Epithelial cell of proximal tubule (primary cell): ENCODE data around the gene CRMP1. TPM values are rescaled to one million over a fixed set of nuclear protein-coding genes. Genes with fewer than 3 reads are reported as not detected.

Experiments
- DNase-seq: peaks from one replicate; pipeline ENCODE4 v3.0.0-alpha.2; 2011; ENCODE audit warnings: low read depth
- H3K4me3 ChIP-seq: 2 replicates; pipeline ENCODE4 v1.5.1; 2011; ENCODE audit warnings: low read depth, mild to moderate bottlenecking, low read length
- total RNA-seq: library from RNA; depleted of rRNA; stranded (reverse); fragments of >200 nt; gene quantifications from 2 replicates; pipeline ENCODE4 v1.2.3, GENCODE V29; 2015
- TF ChIP-seq, protein P1 (sequence below): conservative IDR thresholded peaks from 2 replicates; pipeline ENCODE4 v1.5.1; 2012; ENCODE audit warnings: low read depth, mild to moderate bottlenecking, low read length

The CRMP1 gene
- total RNA-seq, 1 donor from 2014 or later = 1.8 TPM

DNA sequence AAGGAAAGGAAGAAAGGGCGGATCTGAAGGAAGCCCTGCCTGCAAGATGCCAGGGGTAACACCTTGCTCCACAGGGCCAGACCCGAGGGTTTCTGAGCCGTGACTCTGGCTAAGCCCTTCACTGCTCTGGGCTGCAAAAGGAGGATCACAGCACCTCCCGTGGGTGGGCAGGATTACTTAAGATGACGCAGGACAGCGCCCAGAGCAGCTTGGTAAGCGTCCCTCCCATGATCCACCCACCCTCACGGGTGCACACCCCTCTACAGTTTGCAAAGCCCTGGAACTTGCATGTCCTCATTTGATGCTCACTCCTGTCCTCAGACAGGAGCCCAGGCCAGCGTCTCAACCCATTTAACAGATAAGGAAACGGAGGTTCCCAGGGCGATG, 64.9 kb downstream of the CRMP1 start:
- TF ChIP-seq, protein P1, sequence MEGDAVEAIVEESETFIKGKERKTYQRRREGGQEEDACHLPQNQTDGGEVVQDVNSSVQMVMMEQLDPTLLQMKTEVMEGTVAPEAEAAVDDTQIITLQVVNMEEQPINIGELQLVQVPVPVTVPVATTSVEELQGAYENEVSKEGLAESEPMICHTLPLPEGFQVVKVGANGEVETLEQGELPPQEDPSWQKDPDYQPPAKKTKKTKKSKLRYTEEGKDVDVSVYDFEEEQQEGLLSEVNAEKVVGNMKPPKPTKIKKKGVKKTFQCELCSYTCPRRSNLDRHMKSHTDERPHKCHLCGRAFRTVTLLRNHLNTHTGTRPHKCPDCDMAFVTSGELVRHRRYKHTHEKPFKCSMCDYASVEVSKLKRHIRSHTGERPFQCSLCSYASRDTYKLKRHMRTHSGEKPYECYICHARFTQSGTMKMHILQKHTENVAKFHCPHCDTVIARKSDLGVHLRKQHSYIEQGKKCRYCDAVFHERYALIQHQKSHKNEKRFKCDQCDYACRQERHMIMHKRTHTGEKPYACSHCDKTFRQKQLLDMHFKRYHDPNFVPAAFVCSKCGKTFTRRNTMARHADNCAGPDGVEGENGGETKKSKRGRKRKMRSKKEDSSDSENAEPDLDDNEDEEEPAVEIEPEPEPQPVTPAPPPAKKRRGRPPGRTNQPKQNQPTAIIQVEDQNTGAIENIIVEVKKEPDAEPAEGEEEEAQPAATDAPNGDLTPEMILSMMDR = no peak
- DNase-seq = no peak
- no peak overlapping the region for H3K4me3 ChIP-seq

DNA sequence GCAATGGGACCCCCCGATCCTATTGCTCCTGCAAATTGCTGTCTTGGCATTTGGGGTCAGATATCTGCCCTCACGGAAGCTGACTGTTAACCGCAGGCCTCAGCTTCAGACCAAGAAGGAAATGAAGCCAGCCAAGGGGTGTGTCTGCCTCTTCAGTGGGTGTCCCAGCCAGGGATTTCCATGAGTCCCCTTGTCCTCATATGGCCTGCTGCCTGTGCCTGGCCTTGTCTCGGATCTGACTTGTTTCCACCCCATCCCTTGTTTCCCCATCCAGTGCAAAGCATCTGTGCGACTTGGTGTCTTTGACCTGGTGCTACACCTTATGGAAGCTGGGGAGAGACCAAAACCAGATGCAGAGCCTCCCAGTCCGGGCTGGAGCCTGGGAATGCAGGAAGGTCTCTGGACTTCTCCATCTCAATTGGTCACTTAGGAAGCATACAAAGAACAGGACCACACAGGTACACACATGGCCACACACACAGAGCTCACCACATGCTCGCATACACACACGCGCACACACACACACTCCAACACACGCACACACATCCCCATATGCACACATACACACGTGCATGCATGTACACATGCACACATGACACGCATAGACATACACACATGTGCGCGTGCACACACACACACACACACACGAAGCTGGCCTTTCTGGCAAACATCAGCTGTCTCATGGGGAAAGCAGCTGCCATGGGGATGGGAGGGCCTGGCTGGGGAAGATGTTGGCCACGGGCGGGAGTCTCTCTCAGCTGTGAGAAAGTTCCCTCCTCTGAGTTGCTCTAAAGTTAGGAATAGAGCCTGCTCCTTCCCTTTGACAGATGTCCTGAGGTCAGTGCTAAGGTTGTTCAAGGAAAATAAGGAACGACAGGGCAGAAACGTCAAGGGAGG, 65.5 kb downstream of the CRMP1 start:
- H3K4me3 ChIP-seq = no peak overlapping the region
- TF ChIP-seq, protein P1 = no peak
- DNase-seq = no peak

DNA sequence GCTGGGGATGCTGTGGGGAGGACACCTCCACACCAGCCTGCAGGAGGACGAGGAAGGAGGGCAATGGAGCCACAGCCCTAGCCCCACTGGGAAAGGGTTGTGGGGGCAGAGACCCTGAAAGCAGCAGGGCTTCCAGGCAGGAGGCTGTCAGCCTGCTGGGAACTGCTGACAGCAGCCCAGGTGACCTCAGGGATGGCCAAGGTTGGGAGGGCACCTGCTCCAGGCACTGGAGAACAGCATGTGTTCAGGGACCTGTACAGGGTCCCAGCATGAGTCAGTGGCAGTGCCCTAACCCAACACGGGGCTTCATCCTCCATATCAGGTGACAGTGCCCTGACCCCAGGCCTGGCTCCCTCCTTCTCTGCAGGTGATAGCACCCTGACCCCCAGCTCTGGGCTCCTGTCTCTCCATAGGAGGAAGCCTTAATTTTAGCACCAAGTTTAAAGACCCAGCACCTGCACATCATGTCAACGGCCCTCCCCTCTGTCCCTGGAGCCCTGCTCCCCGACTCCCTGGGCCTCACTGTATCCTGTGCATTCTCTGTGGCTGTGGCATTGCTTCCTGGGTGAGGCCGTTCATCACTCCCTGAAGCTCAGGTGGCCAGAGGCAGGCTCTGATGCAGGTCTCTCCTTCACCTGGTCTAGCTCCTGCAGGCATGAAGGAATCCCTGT, 66.3 kb downstream of the CRMP1 start:
- no peak for DNase-seq
- TF ChIP-seq, protein P1 = no peak
- H3K4me3 ChIP-seq = no peak overlapping the region

DNA sequence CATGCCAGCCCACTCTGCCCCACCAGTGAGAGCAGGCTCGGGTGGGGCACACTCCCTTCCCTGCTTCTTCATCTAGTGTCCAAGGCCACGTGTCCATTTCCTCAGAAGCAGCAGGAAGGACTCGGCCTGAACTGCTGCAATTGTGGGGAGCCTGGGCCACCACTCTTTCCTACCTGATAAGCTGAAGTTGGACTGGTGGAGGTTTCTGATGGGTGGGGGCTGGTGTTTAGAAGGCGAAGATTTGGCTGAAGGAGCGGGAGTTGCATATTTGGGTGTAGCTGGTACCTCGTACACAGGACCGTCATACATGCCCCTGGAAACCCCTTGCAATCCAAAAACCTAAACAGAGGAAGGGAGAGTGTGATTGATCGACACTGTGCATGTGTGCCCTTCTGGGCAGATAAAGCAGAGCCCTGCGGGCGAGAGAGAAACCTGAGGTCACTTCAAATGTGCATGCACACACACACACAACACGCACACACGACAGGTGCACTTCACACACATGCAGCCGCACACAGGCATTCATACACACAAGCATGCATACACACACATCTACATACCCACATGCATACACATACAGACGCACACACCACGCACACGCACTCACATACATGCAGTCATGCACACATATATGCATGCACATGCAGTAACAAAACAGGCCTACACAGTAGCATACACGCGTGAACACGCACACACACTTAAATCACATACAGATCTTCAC, 67.4 kb downstream of the CRMP1 start:
- TF ChIP-seq, protein P1 = no peak
- no peak overlapping the region for H3K4me3 ChIP-seq
- no peak for DNase-seq

DNA sequence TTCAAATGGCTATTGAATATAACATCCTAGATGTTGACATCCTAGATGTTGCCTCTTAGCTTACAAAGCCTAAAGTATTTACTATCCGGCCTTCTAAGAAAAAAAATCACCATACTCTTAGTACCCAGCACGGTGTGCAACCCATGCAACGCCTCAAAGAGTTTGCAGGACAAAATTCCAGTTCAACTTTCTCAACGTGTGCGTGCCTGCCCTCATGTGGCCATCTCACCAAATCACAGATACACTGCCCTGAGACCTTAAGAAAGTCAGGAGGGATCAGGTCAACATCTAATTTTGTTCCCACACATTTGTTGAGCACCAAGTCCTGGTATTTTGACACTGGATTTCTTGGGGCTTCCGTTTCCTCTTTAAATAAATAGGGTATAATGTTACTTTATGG, 68.3 kb downstream of the CRMP1 start:
- no peak for DNase-seq

DNA sequence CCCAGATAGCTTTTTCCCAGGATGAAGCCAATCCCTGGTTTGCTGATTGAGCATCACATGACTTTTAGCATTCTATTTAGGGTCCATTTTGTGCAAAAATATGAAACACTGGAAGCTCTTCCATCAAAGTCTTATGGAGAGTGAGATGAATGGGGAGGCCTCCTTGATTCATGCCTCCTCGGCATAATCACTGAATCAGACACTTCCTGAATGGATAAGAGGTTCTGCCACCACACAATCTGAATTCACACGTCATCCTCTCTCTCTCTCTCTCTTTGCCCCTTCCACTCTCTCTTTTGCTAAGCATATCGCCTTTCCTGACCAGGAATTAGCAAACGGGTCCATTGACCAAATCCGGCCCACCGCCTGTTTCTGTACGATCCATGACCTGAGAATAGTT, 68.7 kb downstream of the CRMP1 start:
- no peak overlapping the region for H3K4me3 ChIP-seq
- TF ChIP-seq, protein P1 = no peak
- no peak for DNase-seq

More for the DNA sequence above, 68.3 kb downstream of the CRMP1 start:
- no peak overlapping the region for H3K4me3 ChIP-seq
- TF ChIP-seq, protein P1 = peak; percentile 60
